CD8-positive, alpha-beta memory T cell (primary cell): ENCODE measurements around the gene PYROXD2. TPM values are rescaled to one million over a fixed set of nuclear protein-coding genes. Genes with fewer than 3 reads are reported as not detected.
"Not testable (repeated sequence)": the region's sequence is repeated elsewhere in the genome, so short reads cannot be mapped to it uniquely, and the experiment has no call there.

Source experiments
- CTCF ChIA-PET: fragments of 350-600 bp; sonication (Branson Sonifier 250); formaldehyde crosslinking; loops from one replicate; lab custom pipeline; 2021; ENCODE audit warnings: antibody characterized with exemption; lab: Charles Lee
- POLR2A ChIA-PET: fragments of 350-600 bp; sonication (Branson Sonifier 250); formaldehyde crosslinking; loops from one replicate; lab custom pipeline; 2021; ENCODE audit warnings: antibody characterized with exemption; lab: Charles Lee
- DNase-seq, 5 donors: peaks; one replicate each; pipeline versions ENCODE4 v3.0.0 to v3.0.0-alpha.2; 2020 to 2022; ENCODE audit warnings: mixed read lengths in 1 of 5
- H3K27ac ChIP-seq: one replicate; pipeline ENCODE4 v1.7.0; 2013; ENCODE audit warnings: low read depth, mild to moderate bottlenecking, low read length, moderate library complexity
- H3K27me3 ChIP-seq: 2 replicates; pipeline ENCODE4 v1.7.0; 2013; ENCODE audit warnings: low read length, mild to moderate bottlenecking; ENCODE audit not compliant: insufficient read depth, poor library complexity, severe bottlenecking
- H3K36me3 ChIP-seq: 2 replicates; pipeline ENCODE4 v1.7.0; 2013; ENCODE audit warnings: mild to moderate bottlenecking, low read length, moderate library complexity; ENCODE audit not compliant: insufficient read depth
- H3K4me1 ChIP-seq: 2 replicates; pipeline ENCODE4 v1.7.0; 2013; ENCODE audit warnings: mild to moderate bottlenecking, low read length, moderate library complexity; ENCODE audit not compliant: insufficient read depth
- H3K4me3 ChIP-seq: 2 replicates; pipeline ENCODE4 v1.7.0; 2013; ENCODE audit warnings: mild to moderate bottlenecking, low read length
- H3K9me3 ChIP-seq: 2 replicates; pipeline ENCODE4 v1.7.0; 2013; ENCODE audit warnings: mild to moderate bottlenecking, low read length
- H3K27ac Mint-ChIP-seq, 8 donors: one replicate each; pipeline ENCODE4 v1.8.0; 2020 to 2021; ENCODE audit warnings: mixed read lengths in 8 of 8, mild to moderate bottlenecking in 6 of 8, inconsistent platforms in 3 of 8, moderate library complexity in 3 of 8
- H3K27me3 Mint-ChIP-seq, 2 donors: one replicate each; pipeline ENCODE4 v1.8.0; 2020 to 2021; ENCODE audit warnings: mixed read lengths in 2 of 2, mild to moderate bottlenecking in 1 of 2, moderate library complexity in 1 of 2
- H3K36me3 Mint-ChIP-seq, 3 donors: one replicate each; pipeline ENCODE4 v1.8.0; 2020 to 2021; ENCODE audit warnings: mixed read lengths in 3 of 3, inconsistent platforms in 1 of 3, mild to moderate bottlenecking in 1 of 3
- H3K4me1 Mint-ChIP-seq, 3 donors: one replicate each; pipeline ENCODE4 v1.8.0; 2020 to 2021; ENCODE audit warnings: mixed read lengths in 3 of 3, inconsistent platforms in 1 of 3, mild to moderate bottlenecking in 1 of 3
- H3K4me3 Mint-ChIP-seq, 7 donors: one replicate each; pipeline ENCODE4 v1.8.0; 2020 to 2021; ENCODE audit warnings: mixed read lengths in 7 of 7, mild to moderate bottlenecking in 6 of 7, moderate library complexity in 4 of 7, inconsistent platforms in 2 of 7
- H3K9me3 Mint-ChIP-seq, 5 donors: one replicate each; pipeline ENCODE4 v1.8.0; 2020 to 2022; ENCODE audit warnings: mixed read lengths in 5 of 5, mild to moderate bottlenecking in 3 of 5, moderate library complexity in 2 of 5, inconsistent platforms in 1 of 5
- polyA plus RNA-seq: library from polyadenylated mRNA; unstranded; fragments of 300-500 nt; fragmentation: Illumina TruSeq; gene quantifications from one replicate; pipeline ENCODE4 v1.2.3, GENCODE V29; 2021
- total RNA-seq, 2 experiments: library from RNA; stranded (reverse); gene quantifications; one replicate each; pipeline ENCODE4 v1.2.3, GENCODE V29; 2021

PYROXD2 gene
- total and polyA plus RNA-seq, 3 experiments from 2014 or later = 3.6 to 5.3 (median 4.0) TPM

DNA sequence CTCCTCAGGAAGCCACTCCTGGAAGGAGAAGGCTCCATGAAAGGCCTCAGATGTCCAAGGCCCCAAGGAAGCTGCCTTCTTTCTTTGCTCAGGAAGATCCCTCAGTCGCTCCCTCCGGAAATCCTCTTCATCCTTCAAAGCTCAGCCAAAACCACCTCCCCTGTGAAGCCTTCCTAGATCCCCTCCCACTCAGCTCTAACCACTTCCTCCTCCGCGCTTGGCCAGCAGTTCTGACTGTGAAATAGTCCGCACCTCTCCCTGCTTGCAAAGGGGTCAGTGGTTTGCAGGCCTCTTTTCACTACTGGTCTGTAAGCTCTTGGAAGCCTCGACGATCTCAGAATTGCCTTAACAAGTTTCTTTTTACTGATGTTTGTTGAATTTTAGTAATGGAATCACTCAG, 23.9 kb downstream of the PYROXD2 start:
- peak overlapping the region; percentile 17 for H3K27ac ChIP-seq
- peaks cover 23% of the 10 kb centered on the region for H3K4me1 ChIP-seq
- CTCF ChIA-PET = interaction anchor here (1.3 to 1.4 kb wide), 2 partner anchors 34 to 51 kb away, joined by 4 to 6 read pairs; no protein-coding TSS in a partner anchor

DNA sequence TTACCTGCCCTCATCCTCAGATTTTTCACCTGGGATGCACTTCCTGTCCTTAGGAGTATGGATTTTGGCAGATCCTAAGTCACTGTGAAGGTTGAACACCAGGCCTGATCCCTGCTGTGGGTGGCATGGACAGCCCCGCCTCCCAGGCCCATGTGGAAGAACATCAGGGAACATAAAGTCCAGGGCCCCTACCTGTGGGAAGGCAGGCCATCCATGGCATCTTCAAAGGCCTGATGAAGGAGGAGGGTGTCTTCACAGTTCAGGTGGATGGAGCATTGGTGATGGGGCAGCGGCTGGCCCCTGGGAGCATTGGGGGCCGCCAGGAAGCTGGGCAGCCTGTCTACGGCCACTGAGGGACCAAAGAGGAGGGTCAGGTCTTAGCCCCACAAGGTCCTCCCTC, 24.6 kb downstream of the PYROXD2 start:
- POLR2A ChIA-PET = no interaction called here
- peak overlapping the region; percentile 17 for H3K27ac ChIP-seq
- CTCF ChIA-PET = no interaction called here
- peaks cover 0 to 14% (median 8%) of the 10 kb centered on the region in 3 donors for H3K36me3 Mint-ChIP-seq
- no peak overlapping the region for H3K4me3 ChIP-seq
- no peak for DNase-seq
- no peaks in the 10 kb centered on the region for H3K9me3 ChIP-seq
- peaks cover 0 to 2% of the 10 kb centered on the region in 2 donors for H3K27me3 Mint-ChIP-seq
- peaks cover 0 to 2% (median 0%) of the 10 kb centered on the region in 5 donors for H3K9me3 Mint-ChIP-seq
- H3K4me3 Mint-ChIP-seq = peak overlapping the region in 4 of 7 donors; percentile 28 to 86 (median 67)
- peaks cover 38 to 46% (median 40%) of the 10 kb centered on the region in 3 donors for H3K4me1 Mint-ChIP-seq
- no peaks in the 10 kb centered on the region for H3K36me3 ChIP-seq
- H3K4me1 ChIP-seq = peaks cover 23% of the 10 kb centered on the region
- H3K27ac Mint-ChIP-seq = peak overlapping the region in 4 of 8 donors; percentile 39 to 95 (median 85)
- H3K27me3 ChIP-seq = no peaks in the 10 kb centered on the region

More for the DNA sequence above, 23.9 kb downstream of the PYROXD2 start:
- H3K27me3 Mint-ChIP-seq = peaks cover 0 to 2% of the 10 kb centered on the region in 2 donors
- DNase-seq = peak in 2 of 5 donors; percentile 13 to 31
- peak overlapping the region; percentile 19 to 95 (median 84) for H3K27ac Mint-ChIP-seq
- H3K4me3 ChIP-seq = no peak overlapping the region
- H3K4me1 Mint-ChIP-seq = peaks cover 38 to 46% (median 40%) of the 10 kb centered on the region in 3 donors
- H3K4me3 Mint-ChIP-seq = peak overlapping the region in 6 of 7 donors; percentile 66 to 82 (median 72)
- H3K36me3 Mint-ChIP-seq = peaks cover 0 to 15% (median 6%) of the 10 kb centered on the region in 3 donors
- POLR2A ChIA-PET = no interaction called here
- H3K27me3 ChIP-seq = no peaks in the 10 kb centered on the region
- no peaks in the 10 kb centered on the region for H3K9me3 ChIP-seq
- H3K9me3 Mint-ChIP-seq = peaks cover 0 to 2% (median 0%) of the 10 kb centered on the region in 5 donors
- H3K36me3 ChIP-seq = no peaks in the 10 kb centered on the region

DNA sequence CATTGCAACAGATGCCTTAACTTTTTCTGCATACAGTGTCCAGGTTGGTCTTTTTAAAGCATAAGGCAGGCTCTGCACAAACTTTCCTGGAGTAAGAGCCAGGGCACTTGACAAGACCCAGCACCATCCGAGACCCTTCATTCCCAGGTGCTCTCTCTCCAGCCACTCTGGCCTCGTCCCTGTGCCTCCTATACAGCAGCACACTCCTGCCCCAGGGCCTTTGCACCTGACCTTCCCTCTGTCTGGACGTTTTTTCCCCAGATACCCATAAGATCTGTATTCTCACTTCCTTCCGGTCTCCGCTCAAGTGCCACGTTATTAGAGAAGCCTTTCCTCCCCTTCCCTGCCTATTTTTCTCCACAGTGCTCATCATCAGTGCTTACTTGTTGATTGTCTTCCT, 25.6 kb downstream of the PYROXD2 start:
- CTCF ChIA-PET = no interaction called here
- H3K4me3 ChIP-seq = no peak overlapping the region
- DNase-seq = peak in 1 of 5 donors; percentile 19
- POLR2A ChIA-PET = no interaction called here
- H3K27ac Mint-ChIP-seq = peak overlapping the region in 3 of 8 donors; percentile 43 to 95 (median 77)
- H3K27me3 ChIP-seq = no peaks in the 10 kb centered on the region
- no peaks in the 10 kb centered on the region for H3K36me3 ChIP-seq
- H3K9me3 ChIP-seq = no peaks in the 10 kb centered on the region
- H3K27ac ChIP-seq = no peak overlapping the region
- H3K4me1 ChIP-seq = peaks cover 23% of the 10 kb centered on the region
- H3K9me3 Mint-ChIP-seq = peaks cover 0 to 2% (median 0%) of the 10 kb centered on the region in 5 donors
- peaks cover 0 to 2% of the 10 kb centered on the region in 2 donors for H3K27me3 Mint-ChIP-seq
- peaks cover 36 to 46% (median 38%) of the 10 kb centered on the region in 3 donors for H3K4me1 Mint-ChIP-seq
- H3K36me3 Mint-ChIP-seq = peaks cover 0 to 9% (median 5%) of the 10 kb centered on the region in 3 donors
- H3K4me3 Mint-ChIP-seq = no peak overlapping the region

DNA sequence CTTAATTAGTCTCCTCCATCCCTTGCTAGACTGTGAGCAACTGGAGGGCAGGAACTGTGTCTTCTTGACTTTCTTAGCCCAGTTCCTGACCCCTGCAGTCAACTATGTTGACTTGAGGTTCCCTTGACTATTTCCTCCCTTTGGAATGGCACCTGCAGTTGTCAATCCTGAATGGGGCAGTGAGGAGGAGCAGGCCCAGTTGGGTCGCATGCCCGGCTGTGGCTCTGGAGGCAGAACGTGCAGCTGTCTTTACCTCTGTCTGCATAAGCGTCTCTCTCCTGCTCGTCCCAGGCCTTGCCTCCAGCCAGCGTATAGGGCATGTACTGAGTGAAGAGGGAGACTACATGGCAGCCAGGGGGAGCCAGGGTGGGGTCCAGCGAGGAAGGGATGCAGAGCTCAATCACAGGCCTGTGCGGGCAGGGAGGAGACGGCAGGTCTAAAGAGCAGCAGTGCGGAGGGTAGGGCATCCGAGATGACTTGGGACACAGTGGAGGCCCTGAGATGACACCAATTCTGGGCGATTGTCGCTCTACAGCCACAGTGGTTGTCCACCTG, 26.8 kb downstream of the PYROXD2 start:
- H3K4me3 Mint-ChIP-seq = no peak overlapping the region
- H3K36me3 Mint-ChIP-seq = peaks cover 0 to 16% (median 4%) of the 10 kb centered on the region in 3 donors

DNA sequence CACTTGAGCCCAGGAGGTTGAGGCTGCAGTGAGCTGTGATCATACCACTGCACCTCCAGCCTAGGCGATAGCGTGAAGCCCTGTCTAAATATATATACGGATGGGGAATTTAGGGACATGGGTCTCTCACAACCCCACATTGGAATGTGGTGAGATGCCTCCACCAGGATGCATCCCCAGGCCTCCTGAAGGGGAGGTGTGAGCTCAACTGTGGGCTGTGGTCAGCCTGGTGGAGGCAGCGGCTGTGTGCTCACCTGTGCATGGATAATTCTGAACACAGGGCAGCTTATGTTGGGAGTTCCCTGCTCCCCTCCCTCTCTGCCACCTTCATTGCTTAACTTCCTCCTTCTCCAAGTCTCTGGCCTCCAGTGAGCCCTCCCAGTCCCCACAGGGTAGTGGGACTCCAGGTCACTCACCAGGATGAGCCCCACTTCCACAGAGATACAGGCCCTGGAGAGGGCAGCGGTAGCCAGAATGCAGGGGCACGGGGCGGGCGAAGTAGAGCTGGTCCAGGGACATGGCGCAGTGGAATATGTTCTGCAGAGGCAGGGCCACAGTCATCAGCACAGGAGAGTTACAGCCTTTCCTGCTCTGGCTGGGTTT, 30.4 kb downstream of the PYROXD2 start:
- no peak overlapping the region for H3K4me3 Mint-ChIP-seq
- H3K4me1 Mint-ChIP-seq = peaks cover 2 to 7% (median 6%) of the 10 kb centered on the region in 3 donors

More for the DNA sequence above, 26.8 kb downstream of the PYROXD2 start:
- CTCF ChIA-PET = no interaction called here
- Mint-ChIP-seq H3K4me1 (peaks cover 35 to 37% (median 35%) of the 10 kb centered on the region in 3 donors), H3K9me3 (peaks cover 0 to 2% (median 0%) of the 10 kb centered on the region in 5 donors), H3K27me3 (peaks cover 0 to 2% of the 10 kb centered on the region in 2 donors), H3K27ac (peak overlapping the region in 1 of 8 donors; percentile 41)
- POLR2A ChIA-PET = no interaction called here
- Histone ChIP-seq H3K9me3 (no peaks in the 10 kb centered on the region), H3K4me3 (no peak overlapping the region), H3K36me3 (no peaks in the 10 kb centered on the region), H3K27ac (no peak overlapping the region), H3K4me1 (peaks cover 23% of the 10 kb centered on the region), H3K27me3 (no peaks in the 10 kb centered on the region)
- peak in 1 of 5 donors; percentile 45 for DNase-seq

DNA sequence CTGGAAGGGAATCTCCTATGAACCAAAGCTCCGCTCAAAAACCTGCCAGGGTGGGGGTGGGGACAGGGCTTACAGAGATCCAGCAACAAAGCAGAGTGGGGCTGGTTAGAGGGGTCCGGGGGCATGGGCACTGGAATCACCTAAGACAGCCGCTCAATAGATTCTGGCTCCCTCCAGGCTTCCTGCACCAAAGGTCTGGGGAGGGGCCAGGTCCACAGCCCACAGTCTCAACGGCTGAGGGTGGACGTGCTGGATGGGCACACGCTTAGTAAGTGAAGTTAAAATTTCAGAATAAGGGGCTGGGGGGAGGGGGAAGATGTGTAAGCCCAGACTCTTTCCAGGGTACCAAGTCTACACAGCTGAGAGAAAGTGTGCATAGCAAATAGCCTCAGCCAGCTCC, 31.1 kb downstream of the PYROXD2 start:
- CTCF ChIA-PET = no interaction called here
- H3K36me3 ChIP-seq = no peaks in the 10 kb centered on the region
- H3K27ac ChIP-seq = no peak overlapping the region
- no peak overlapping the region for H3K4me3 ChIP-seq
- no peaks in the 10 kb centered on the region for H3K9me3 Mint-ChIP-seq
- H3K27me3 Mint-ChIP-seq = peaks cover 0 to 1% of the 10 kb centered on the region in 2 donors
- H3K36me3 Mint-ChIP-seq = peaks cover 4 to 24% (median 7%) of the 10 kb centered on the region in 3 donors
- H3K27ac Mint-ChIP-seq = peak overlapping the region in 1 of 8 donors; percentile 21
- H3K4me3 Mint-ChIP-seq = no peak overlapping the region
- no peaks in the 10 kb centered on the region for H3K27me3 ChIP-seq
- no peaks in the 10 kb centered on the region for H3K4me1 Mint-ChIP-seq
- no peaks in the 10 kb centered on the region for H3K9me3 ChIP-seq
- POLR2A ChIA-PET = no interaction called here
- DNase-seq = no peak
- H3K4me1 ChIP-seq = no peaks in the 10 kb centered on the region

More for the DNA sequence above, 30.4 kb downstream of the PYROXD2 start:
- no peaks in the 10 kb centered on the region for H3K9me3 Mint-ChIP-seq
- DNase-seq = no peak
- Histone ChIP-seq H3K4me1 (no peaks in the 10 kb centered on the region), H3K27me3 (no peaks in the 10 kb centered on the region), H3K4me3 (no peak overlapping the region), H3K27ac (no peak overlapping the region), H3K9me3 (no peaks in the 10 kb centered on the region), H3K36me3 (no peaks in the 10 kb centered on the region)
- H3K36me3 Mint-ChIP-seq = peaks cover 4 to 24% (median 7%) of the 10 kb centered on the region in 3 donors
- POLR2A ChIA-PET = no interaction called here
- CTCF ChIA-PET = no interaction called here
- H3K27ac Mint-ChIP-seq = peak overlapping the region in 1 of 8 donors; percentile 75
- H3K27me3 Mint-ChIP-seq = peaks cover 0 to 2% of the 10 kb centered on the region in 2 donors

DNA sequence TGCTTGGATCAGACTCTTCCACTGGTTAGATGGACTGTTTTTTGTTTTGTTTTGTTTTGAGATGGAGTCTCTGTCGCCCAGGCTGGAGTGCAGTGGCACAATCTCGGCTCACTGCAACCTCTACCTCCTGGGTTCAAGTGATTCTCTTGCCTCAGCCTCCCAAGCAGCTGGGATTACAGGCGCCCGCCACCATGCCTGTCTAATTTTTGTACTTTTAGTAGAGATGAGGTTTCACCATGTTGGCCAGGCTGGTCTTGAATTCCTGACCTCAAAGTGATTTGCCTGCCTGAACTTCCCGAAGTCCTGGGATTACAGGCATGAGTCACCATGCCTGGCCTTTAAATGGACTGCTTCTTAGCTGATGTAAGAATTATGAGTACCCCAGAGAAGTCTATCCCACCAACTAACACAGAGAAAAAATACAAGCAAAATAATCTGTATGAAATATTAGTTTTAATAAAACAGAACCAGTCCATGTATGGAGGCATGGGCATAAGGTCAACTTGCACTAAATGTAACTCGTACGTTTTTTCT, 31.8 kb downstream of the PYROXD2 start:
- H3K27me3 ChIP-seq, POLR2A ChIA-PET, H3K9me3 Mint-ChIP-seq, H3K4me1 Mint-ChIP-seq, H3K4me3 Mint-ChIP-seq, H3K27ac Mint-ChIP-seq, H3K27ac ChIP-seq, H3K4me3 ChIP-seq, H3K27me3 Mint-ChIP-seq, DNase-seq, H3K4me1 ChIP-seq, H3K9me3 ChIP-seq, H3K36me3 ChIP-seq: not testable (repeated sequence)
- CTCF ChIA-PET = interaction anchor here (1.3 kb wide), 1 partner anchor 15 kb away, joined by 3 read pairs; no protein-coding TSS in a partner anchor
- peaks cover 4 to 24% (median 7%) of the 10 kb centered on the region in 3 donors for H3K36me3 Mint-ChIP-seq

DNA sequence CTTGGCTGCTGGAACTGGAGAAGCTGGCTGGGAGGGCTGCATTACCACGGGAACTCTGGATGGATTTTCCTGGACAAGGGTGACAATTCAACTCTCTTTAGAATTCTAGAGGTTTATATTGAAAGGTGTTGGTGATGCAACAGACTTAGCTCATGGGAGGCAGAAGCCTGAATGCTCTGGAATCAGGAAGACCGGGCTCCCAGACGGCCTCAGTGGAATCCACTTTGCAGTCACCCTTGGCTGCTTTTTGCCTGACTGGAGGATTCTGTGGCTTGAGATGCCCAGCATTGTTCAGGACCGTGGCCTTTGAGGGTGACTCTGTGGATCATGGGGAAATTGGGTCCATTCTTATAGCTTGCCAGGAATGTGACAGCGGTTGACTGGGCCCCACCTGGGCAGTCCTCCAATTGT, 32.3 kb downstream of the PYROXD2 start:
- POLR2A ChIA-PET = no interaction called here
- Histone ChIP-seq H3K36me3 (no peaks in the 10 kb centered on the region), H3K27me3 (no peaks in the 10 kb centered on the region), H3K4me1 (no peaks in the 10 kb centered on the region), H3K4me3 (no peak overlapping the region), H3K9me3 (no peaks in the 10 kb centered on the region), H3K27ac (no peak overlapping the region)
- Mint-ChIP-seq H3K4me1 (no peaks in the 10 kb centered on the region), H3K9me3 (peaks cover 0 to 2% (median 0%) of the 10 kb centered on the region in 5 donors), H3K27ac (peak overlapping the region in 2 of 8 donors; percentile 28 to 73), H3K36me3 (peaks cover 7 to 24% (median 7%) of the 10 kb centered on the region in 3 donors), H3K4me3 (no peak overlapping the region), H3K27me3 (no peaks in the 10 kb centered on the region)
- CTCF ChIA-PET = interaction anchor here (1.3 kb wide), 1 partner anchor 15 kb away, joined by 3 read pairs; no protein-coding TSS in a partner anchor
- no peak for DNase-seq
